Sigmoid colon (tissue), 7 donors: ENCODE measurements around the gene ATP6V0D1. TPM values are rescaled to one million over a fixed set of nuclear protein-coding genes. Genes with fewer than 3 reads are reported as not detected.
A peak's percentile ranks its signal among the peaks of the same experiment; 100 is the strongest.

Experiments used
- DNase-seq: peaks from one replicate; pipeline ENCODE4 v3.0.0-alpha.2; 2019
- H3K27ac ChIP-seq, 4 donors: fragments of 200-600 bp; sonication (generic); one replicate each; pipeline ENCODE4 v1.5.1; 2016 to 2019; ENCODE audit warnings: mild to moderate bottlenecking in 1 of 4
- H3K27me3 ChIP-seq, 3 donors: fragments of 200-600 bp; sonication (generic); one replicate each; pipeline ENCODE4 v1.5.1; 2019; ENCODE audit warnings: mild to moderate bottlenecking in 1 of 3
- H3K36me3 ChIP-seq, 4 donors: fragments of 200-600 bp; sonication (generic); one replicate each; pipeline ENCODE4 v1.5.1; 2016 to 2019
- H3K4me1 ChIP-seq, 4 donors: fragments of 200-600 bp; sonication (generic); one replicate each; pipeline ENCODE4 v1.5.1; 2017 to 2019
- H3K4me3 ChIP-seq, 4 donors: fragments of 200-600 bp; sonication (generic); one replicate each; pipeline ENCODE4 v1.5.1; 2017 to 2019; ENCODE audit warnings: mild to moderate bottlenecking in 2 of 4, moderate library complexity in 1 of 4
- H3K9me3 ChIP-seq, 4 donors: fragments of 200-600 bp in 3 of 4; sonication (generic) in 3 of 4; one replicate each; pipeline versions ENCODE4 v1.5.1 to v1.6.1; 2013 to 2019
- EP300 ChIP-seq, 4 donors: sonication (generic); formaldehyde crosslinking; IDR thresholded peaks; one replicate each; pipeline ENCODE4 v1.6.1; 2017; ENCODE audit warnings: antibody characterized with exemption in 4 of 4
- POLR2A ChIP-seq, 2 donors: fragments of 450-650 bp; IDR thresholded peaks; one replicate each; pipeline ENCODE4 v1.6.1; 2016; ENCODE audit warnings: antibody characterized with exemption in 2 of 2, mild to moderate bottlenecking in 2 of 2, moderate library complexity in 2 of 2
- POLR2AphosphoS5 ChIP-seq, 4 donors: sonication (generic); formaldehyde crosslinking; IDR thresholded peaks; one replicate each; pipeline ENCODE4 v1.6.1; 2017; ENCODE audit warnings: antibody characterized with exemption in 4 of 4
- WGBS, 2 donors: extraction: QIAGEN DNeasy Blood & Tissue Kit; methylation state at CpG; one replicate each; pipeline ENCODE4 v1.1.7; 2013; 5-methylcytosine and 5-hydroxymethylcytosine counted together
- intact Hi-C: fragments of 100-400 bp; cut with DNase I; formaldehyde crosslinking; loops from one replicate; pipeline ENCODE4 v1.15.1; 2023
- polyA plus RNA-seq, 3 donors: library from polyadenylated mRNA; stranded (reverse); fragments of 200-250 nt; gene quantifications; one replicate each; pipeline ENCODE4 v1.2.3, GENCODE V29; 2013
- total RNA-seq, 4 donors: library from RNA; depleted of rRNA; stranded (reverse); fragments of >200 nt; gene quantifications; one replicate each; pipeline ENCODE4 v1.1.0, GENCODE V29; 2016
- TF ChIP-seq, protein P1 (sequence below), 4 experiments: fragments of 450-650 bp in 3 of 4; fragments of 200-600 bp in 1 of 4; IDR thresholded peaks; one replicate each; pipeline ENCODE4 v1.5.1; 2016 to 2019; ENCODE audit warnings: antibody characterized with exemption in 4 of 4, mild to moderate bottlenecking in 3 of 4, moderate library complexity in 2 of 4
- donor health status: healthy with polysubstance abuse.
- donor health status: Bipolar disorder and iron deficiency.
- donor health status: healthy.

The ATP6V0D1 gene
- total and polyA plus RNA-seq, 7 donors = 70.3 to 287 (median 112) TPM

DNA sequence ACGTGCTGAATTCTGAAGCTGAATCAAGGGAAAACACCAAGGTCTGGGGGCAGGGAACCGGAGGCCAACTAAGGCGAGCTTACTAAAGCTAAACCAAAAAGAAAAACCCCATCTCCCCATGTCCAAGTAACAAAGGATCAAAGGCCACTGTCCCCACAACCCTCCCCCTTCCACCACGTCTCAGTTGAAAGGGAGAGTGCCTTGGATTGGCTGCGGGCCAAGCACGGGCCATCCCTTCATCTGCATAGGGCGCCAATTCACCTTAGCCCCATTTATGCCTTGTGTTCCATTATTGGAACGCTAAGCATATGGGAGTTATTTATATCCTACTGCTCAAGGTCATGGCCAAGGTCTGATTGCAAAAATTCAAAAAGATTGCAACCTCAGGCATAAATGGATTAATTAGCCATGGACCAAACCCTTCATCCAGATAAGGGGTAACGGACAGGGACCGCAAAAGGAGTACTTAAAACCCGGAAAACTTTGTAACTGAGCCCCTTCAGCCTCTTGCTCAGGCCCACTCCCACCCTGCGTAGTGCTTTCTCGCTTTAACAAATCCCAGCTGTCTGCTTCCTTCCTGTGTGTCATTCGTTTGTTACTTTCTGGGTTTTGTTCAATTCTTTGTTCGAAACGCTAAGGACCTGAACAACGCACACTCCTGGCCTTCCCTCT lies 740 bp upstream of the ATP6V0D1 start:
- TF ChIP-seq, protein P1, sequence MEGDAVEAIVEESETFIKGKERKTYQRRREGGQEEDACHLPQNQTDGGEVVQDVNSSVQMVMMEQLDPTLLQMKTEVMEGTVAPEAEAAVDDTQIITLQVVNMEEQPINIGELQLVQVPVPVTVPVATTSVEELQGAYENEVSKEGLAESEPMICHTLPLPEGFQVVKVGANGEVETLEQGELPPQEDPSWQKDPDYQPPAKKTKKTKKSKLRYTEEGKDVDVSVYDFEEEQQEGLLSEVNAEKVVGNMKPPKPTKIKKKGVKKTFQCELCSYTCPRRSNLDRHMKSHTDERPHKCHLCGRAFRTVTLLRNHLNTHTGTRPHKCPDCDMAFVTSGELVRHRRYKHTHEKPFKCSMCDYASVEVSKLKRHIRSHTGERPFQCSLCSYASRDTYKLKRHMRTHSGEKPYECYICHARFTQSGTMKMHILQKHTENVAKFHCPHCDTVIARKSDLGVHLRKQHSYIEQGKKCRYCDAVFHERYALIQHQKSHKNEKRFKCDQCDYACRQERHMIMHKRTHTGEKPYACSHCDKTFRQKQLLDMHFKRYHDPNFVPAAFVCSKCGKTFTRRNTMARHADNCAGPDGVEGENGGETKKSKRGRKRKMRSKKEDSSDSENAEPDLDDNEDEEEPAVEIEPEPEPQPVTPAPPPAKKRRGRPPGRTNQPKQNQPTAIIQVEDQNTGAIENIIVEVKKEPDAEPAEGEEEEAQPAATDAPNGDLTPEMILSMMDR (IDR thresholded peaks at IDR 0.05) = no peak
- TF ChIP-seq POLR2A (IDR thresholded peaks at IDR 0.05) (no peak), POLR2AphosphoS5 (IDR thresholded peaks at IDR 0.05) (no peak), EP300 (IDR thresholded peaks at IDR 0.05) (no peak)
- Histone ChIP-seq H3K36me3 (peaks cover 0 to 8% (median 0%) of the 10 kb centered on the region in 4 donors), H3K4me1 (peaks cover 0 to 45% (median 40%) of the 10 kb centered on the region in 4 donors), H3K27me3 (no peaks in the 10 kb centered on the region), H3K4me3 (peak overlapping the region; percentile 35 to 97 (median 90)), H3K9me3 (no peaks in the 10 kb centered on the region), H3K27ac (peak overlapping the region; percentile 80 to 98 (median 94))
- intact Hi-C loops = loop anchor here (5.0 kb wide), 2 partner anchors 41 to 186 kb away; partner anchors contain the start of genes C16orf86 and ENKD1
- peak; percentile 86 for DNase-seq
- 12 to 23% methylated on average over 17 of the region's 17 CpGs for WGBS, 2 donors

DNA sequence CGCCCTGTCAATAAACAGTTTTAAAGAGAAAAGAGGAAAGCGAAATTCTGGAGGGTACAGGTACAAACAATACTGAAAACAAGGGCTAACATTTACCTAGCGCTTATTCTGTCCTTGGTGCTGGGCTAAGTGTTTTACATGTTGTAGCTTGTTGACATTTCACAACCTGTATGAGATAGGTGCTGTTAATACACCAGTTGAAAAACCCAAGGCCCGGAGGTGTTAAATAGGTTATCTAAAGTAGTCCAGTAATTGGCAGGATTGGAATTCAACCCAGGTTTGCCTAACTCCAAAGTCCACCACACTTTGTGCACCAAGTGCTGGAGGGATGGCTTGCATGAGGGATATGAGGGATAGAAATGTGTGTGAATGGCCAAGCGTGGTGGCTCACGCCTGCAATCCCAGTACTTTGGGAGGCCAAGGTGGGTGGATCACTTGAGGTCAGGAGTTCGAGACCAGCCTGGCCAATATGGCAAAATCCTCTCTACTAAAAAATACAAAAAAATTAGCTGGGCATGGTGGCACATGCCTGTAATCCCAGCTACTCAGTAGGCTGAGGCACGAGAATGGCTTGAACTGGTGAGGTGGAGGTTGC lies 2.9 kb downstream of the ATP6V0D1 start:
- WGBS, 2 donors = 90 to 93% methylated on average over 8 of the region's 8 CpGs
- Histone ChIP-seq H3K4me3 (no peak overlapping the region), H3K27ac (no peak overlapping the region), H3K4me1 (peaks cover 0 to 59% (median 56%) of the 10 kb centered on the region in 4 donors), H3K36me3 (no peaks in the 10 kb centered on the region), H3K9me3 (no peaks in the 10 kb centered on the region), H3K27me3 (no peaks in the 10 kb centered on the region)
- TF ChIP-seq POLR2AphosphoS5 (IDR thresholded peaks at IDR 0.05) = no peak
- TF ChIP-seq, protein P1 (IDR thresholded peaks at IDR 0.05) = no peak
- TF ChIP-seq POLR2A (IDR thresholded peaks at IDR 0.05) = no peak
- no peak for TF ChIP-seq EP300 (IDR thresholded peaks at IDR 0.05)
- DNase-seq = no peak
- intact Hi-C loops = no loop called here

DNA sequence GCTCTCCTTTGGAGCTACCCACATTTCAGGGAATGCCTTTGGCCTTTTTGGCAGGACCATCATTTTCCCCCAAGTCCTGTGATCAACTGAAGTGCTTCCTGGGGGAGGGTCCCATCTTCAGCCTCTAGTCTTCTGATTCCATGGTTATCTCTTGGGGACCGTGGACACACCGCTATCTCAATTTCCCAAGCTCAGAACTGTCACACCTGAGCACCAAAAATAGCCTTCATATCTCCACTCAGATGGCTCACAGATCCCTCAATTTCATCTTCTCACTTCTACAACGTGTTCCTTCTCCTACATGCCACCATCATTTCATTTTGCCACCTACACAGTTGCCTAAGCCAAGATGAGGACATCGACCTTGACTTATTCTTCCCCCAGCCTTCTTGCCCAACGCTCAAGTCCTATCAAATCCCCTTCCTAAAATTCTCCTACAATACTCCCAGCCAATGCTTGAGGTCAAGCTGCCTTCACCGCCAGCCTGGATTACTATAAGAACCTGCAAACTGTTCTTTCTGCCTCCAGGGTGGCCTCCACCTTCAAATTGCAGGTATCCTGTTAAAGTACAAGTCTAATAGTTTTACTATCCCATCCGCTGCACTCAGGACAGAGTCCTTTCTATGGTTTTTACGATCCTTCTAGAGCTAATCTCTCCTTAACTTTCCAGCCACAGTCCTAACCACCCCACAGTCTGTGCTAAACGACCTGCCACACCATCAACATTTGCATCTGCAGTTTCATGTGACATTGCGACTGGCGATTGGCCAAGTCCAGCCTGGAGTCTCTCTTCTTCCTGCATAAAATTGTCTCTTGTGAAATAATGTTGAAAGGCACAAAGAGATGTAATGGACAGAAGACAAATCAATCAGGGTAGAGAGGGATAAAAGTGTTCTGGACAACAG lies 6.2 kb downstream of the ATP6V0D1 start:
- Histone ChIP-seq H3K36me3 (no peaks in the 10 kb centered on the region), H3K27me3 (no peaks in the 10 kb centered on the region), H3K9me3 (no peaks in the 10 kb centered on the region), H3K27ac (peak overlapping the region in 1 of 4 donors; percentile 51), H3K4me1 (peaks cover 0 to 57% (median 52%) of the 10 kb centered on the region in 4 donors), H3K4me3 (no peak overlapping the region)
- DNase-seq = no peak
- intact Hi-C loops = no loop called here
- TF ChIP-seq POLR2AphosphoS5 (IDR thresholded peaks at IDR 0.05) (no peak), POLR2A (IDR thresholded peaks at IDR 0.05) (no peak), EP300 (IDR thresholded peaks at IDR 0.05) (no peak)
- TF ChIP-seq, protein P1 (IDR thresholded peaks at IDR 0.05) = no peak
- WGBS, 2 donors = 75 to 86% methylated on average over 11 of the region's 11 CpGs

DNA sequence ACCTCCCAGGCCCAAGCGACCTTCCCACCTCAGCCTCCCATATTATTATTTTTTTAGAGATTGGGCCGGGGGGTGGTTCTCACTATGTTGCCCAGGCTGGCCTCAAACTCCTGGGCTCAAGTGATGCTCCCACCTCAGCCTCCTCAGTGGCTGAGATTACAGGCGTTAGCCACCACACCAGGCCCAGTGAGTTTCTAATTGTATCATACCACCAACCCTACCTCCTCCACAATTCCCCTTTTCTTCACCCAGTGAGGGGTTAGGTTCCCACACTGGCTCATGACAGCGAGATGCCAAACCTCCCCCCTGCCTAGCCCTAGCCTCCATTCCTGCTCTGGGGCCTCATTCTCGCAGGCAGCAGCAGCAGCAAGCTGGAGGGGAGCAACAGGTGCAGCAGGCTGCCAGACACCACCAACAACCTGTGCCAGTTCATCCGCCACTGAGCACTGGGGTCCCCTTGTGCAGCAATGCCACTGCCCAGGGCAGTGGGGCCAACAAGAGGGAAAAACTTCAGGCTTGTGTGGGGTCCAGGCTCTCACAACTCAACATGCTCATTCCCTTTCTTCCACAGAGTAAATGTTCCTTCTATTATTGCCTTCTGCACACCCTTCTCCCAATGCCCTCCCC lies 9.1 kb downstream of the ATP6V0D1 start:
- no peaks in the 10 kb centered on the region for H3K27me3 ChIP-seq
- WGBS, 2 donors = 89 to 92% methylated on average over 6 of the region's 6 CpGs
- no peaks in the 10 kb centered on the region for H3K9me3 ChIP-seq
- TF ChIP-seq, protein P1 (IDR thresholded peaks at IDR 0.05) = no peak
- no peak for TF ChIP-seq EP300 (IDR thresholded peaks at IDR 0.05)
- TF ChIP-seq POLR2AphosphoS5 (IDR thresholded peaks at IDR 0.05) = no peak
- no peak for TF ChIP-seq POLR2A (IDR thresholded peaks at IDR 0.05)
- H3K36me3 ChIP-seq = no peaks in the 10 kb centered on the region
- H3K4me3 ChIP-seq = no peak overlapping the region
- H3K27ac ChIP-seq = no peak overlapping the region
- H3K4me1 ChIP-seq = peaks cover 0 to 36% (median 35%) of the 10 kb centered on the region in 4 donors
- intact Hi-C loops = no loop called here
- no peak for DNase-seq
